Kidney epithelial cell (primary cell): ENCODE data around the gene NUDT22. TPM values are rescaled to one million over a fixed set of nuclear protein-coding genes. Genes with fewer than 3 reads are reported as not detected.
A peak's percentile ranks its signal among the peaks of the same experiment; 100 is the strongest.

ENCODE experiments used
- DNase-seq: peaks from one replicate; pipeline ENCODE4 v3.0.0-alpha.2; 2010; ENCODE audit warnings: low read depth
- H3K27me3 ChIP-seq: 2 replicates; pipeline ENCODE4 v1.6.0; 2011; ENCODE audit warnings: low read length; ENCODE audit not compliant: control insufficient read depth, insufficient read depth
- H3K36me3 ChIP-seq: 2 replicates; pipeline ENCODE4 v1.5.1; 2011; ENCODE audit warnings: low read length; ENCODE audit not compliant: control insufficient read depth, insufficient read depth
- H3K4me3 ChIP-seq: 2 replicates; pipeline ENCODE4 v1.5.1; 2011; ENCODE audit warnings: low read depth, mild to moderate bottlenecking, control low read depth, low read length
- total RNA-seq: library from RNA; depleted of rRNA; stranded (reverse); fragments of >200 nt; gene quantifications from 2 replicates; pipeline ENCODE4 v1.2.3, GENCODE V29; 2015
- TF ChIP-seq, protein P1 (sequence below): IDR thresholded peaks from 2 replicates; pipeline ENCODE4 v1.5.1; 2011; ENCODE audit warnings: mild to moderate bottlenecking, moderate library complexity, low read length, control low read depth, inconsistent platforms; ENCODE audit not compliant: insufficient read depth, poor library complexity, severe bottlenecking

Gene NUDT22
- total RNA-seq, 1 donor from 2014 or later, result 50.7 TPM

DNA sequence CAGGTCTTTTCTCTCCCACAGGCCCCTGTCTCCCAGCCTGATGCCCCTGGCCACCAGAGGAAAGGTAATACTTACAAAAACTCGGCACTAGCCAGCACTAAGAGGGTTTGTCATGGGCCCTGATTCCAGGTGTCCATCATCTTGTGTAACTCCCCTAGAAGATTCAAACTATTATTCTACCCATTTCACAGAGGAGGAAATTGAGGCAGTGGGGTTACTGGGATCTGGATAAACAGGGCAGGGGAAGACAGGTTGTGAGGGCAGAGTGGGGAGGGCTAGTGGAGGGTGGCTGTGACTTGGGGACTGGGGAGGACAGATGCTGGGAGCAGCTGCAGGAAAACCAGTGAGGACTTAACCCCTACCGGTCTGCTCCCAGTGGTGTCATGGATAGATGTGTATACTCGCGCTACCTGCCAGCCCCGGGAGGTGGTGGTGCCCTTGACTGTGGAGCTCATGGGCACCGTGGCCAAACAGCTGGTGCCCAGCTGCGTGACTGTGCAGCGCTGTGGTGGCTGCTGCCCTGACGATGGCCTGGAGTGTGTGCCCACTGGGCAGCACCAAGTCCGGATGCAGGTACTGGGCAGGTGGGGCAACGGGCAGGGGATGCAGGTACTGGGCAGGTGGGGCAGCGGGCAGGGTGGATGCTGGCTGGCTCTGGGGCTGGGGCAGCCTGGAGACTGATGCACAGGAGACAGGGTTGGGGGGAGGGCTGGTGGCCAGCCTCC is 9.5 kb downstream of the NUDT22 start:
- H3K36me3 ChIP-seq, result no peaks in the 10 kb centered on the region
- peak overlapping the region; percentile 50 for H3K4me3 ChIP-seq
- H3K27me3 ChIP-seq, result no peaks in the 10 kb centered on the region
- no peak for DNase-seq
- TF ChIP-seq, protein P1, sequence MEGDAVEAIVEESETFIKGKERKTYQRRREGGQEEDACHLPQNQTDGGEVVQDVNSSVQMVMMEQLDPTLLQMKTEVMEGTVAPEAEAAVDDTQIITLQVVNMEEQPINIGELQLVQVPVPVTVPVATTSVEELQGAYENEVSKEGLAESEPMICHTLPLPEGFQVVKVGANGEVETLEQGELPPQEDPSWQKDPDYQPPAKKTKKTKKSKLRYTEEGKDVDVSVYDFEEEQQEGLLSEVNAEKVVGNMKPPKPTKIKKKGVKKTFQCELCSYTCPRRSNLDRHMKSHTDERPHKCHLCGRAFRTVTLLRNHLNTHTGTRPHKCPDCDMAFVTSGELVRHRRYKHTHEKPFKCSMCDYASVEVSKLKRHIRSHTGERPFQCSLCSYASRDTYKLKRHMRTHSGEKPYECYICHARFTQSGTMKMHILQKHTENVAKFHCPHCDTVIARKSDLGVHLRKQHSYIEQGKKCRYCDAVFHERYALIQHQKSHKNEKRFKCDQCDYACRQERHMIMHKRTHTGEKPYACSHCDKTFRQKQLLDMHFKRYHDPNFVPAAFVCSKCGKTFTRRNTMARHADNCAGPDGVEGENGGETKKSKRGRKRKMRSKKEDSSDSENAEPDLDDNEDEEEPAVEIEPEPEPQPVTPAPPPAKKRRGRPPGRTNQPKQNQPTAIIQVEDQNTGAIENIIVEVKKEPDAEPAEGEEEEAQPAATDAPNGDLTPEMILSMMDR, result no peak

DNA sequence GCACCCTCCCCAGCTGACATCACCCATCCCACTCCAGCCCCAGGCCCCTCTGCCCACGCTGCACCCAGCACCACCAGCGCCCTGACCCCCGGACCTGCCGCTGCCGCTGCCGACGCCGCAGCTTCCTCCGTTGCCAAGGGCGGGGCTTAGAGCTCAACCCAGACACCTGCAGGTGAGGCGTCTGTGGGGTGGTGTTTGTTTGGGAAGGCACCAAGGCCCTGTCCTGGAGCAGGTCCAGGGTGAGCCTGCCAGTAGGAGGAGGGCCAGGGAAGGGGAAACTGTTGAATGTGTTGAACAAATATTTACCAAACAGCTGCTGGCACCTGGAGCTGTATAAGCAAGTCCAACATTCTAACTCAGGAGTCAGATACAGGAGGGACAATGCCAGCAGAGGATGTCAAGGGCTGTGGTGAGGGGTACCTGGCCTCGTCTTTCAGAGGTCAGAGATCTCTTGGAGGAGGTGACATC is 11.4 kb downstream of the NUDT22 start:
- DNase-seq, result no peak
- TF ChIP-seq, protein P1, result no peak
- H3K4me3 ChIP-seq, result no peak overlapping the region
- no peaks in the 10 kb centered on the region for H3K36me3 ChIP-seq
- H3K27me3 ChIP-seq, result no peaks in the 10 kb centered on the region

DNA sequence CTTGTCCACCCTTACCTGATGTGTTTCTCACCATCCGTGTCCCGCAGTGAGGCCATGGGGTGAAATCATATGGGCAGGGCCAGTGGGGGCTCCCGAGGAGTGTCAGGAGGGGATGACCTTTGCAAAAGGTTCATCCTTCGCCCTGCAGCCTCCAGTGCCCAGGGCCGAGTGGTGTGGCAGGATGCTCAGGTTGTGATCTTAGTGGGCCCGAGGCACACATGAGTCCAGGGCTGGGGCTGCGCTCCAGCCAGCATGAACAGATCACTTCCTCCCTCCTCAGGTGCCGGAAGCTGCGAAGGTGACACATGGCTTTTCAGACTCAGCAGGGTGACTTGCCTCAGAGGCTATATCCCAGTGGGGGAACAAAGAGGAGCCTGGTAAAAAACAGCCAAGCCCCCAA is 12.0 kb downstream of the NUDT22 start:
- H3K4me3 ChIP-seq, result no peak overlapping the region
- no peaks in the 10 kb centered on the region for H3K27me3 ChIP-seq
- TF ChIP-seq, protein P1, result no peak
- no peaks in the 10 kb centered on the region for H3K36me3 ChIP-seq
- DNase-seq, result no peak

DNA sequence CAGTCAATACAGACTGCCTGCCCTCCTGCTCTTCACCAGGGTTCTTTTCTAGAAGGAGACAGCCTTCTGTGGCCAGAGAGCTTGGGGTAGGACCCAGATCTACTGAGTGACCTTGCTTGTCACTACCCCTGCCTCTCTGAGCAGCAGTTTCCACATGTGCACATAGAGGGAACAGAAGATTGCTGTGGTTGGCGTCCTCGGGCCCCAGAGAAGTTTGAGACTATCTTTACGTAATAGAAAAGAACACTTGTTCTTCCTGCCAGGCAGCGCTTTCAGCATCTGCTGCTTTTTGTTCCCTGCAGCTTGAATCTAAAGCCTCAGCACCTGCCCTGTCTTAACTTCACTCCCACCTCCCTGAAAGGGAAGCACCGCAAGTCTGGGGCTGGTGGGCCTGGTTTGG is 12.9 kb downstream of the NUDT22 start:
- Histone ChIP-seq H3K36me3 (peaks cover 3% of the 10 kb centered on the region), H3K4me3 (no peak overlapping the region), H3K27me3 (no peaks in the 10 kb centered on the region)
- no peak for DNase-seq
- TF ChIP-seq, protein P1, result no peak

DNA sequence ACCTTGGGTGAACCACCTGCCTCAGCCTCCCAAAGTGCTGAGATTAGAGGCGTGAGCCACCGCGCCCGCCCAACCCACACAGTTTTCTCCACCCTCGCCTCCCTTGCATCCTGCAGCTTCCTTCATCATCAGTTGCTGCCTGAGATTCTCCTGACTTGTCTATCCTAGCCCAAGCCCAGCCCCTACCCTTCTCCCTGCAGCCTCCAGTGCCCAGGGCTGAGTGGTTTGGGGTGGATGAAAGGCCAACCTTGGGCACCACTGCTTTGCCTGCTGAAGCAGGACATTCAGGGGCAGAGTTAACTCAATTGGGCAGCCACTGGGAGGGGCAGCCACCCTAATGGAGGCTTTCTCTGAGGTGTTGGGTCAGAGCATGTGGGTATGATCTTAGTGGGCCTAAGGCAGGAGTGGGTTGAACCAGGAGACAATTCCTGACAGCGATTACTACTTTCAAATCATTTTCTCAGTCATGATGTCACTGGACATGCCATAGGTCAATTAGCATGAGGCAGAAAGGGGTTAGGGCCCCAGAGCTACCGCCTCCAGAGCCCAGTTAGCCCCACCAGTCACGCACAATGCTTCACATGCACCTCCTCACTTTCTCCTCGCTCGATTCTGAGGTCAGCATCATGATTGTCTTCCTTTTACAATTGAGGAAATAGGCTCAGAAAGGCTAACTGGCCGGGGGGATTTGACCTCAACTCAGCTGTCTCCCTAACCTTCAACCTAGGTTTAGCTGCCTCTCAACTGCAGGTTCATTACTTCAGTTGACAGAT is 13.8 kb downstream of the NUDT22 start:
- TF ChIP-seq, protein P1, result no peak
- peak overlapping the region; percentile 58 for H3K4me3 ChIP-seq
- H3K36me3 ChIP-seq, result peaks cover 3% of the 10 kb centered on the region
- no peak for DNase-seq
- H3K27me3 ChIP-seq, result no peaks in the 10 kb centered on the region
